Thyroid gland (tissue), 4 donors: Measurements from ENCODE around the gene ZSCAN23. TPM values are rescaled to one million over a fixed set of nuclear protein-coding genes. Genes with fewer than 3 reads are reported as not detected.

Experiments
- DNase-seq, 2 donors: peaks; one replicate each; pipeline ENCODE4 v3.0.0-alpha.2; 2019
- H3K27ac ChIP-seq, 3 donors: fragments of 200-600 bp; sonication (generic); 1 replicate in 2 of 3; 2 replicates in 1 of 3; pipeline ENCODE4 v1.5.1; 2016 to 2019; ENCODE audit warnings: mild to moderate bottlenecking in 1 of 3, moderate library complexity in 1 of 3
- H3K27me3 ChIP-seq: fragments of 200-600 bp; sonication (generic); one replicate; pipeline ENCODE4 v1.5.1; 2019
- H3K36me3 ChIP-seq, 2 donors: fragments of 200-600 bp; sonication (generic); one replicate each; pipeline ENCODE4 v1.5.1; 2016 to 2019
- H3K4me1 ChIP-seq, 2 donors: fragments of 200-600 bp; sonication (generic); one replicate each; pipeline ENCODE4 v1.5.1; 2017 to 2019
- H3K4me3 ChIP-seq, 3 donors: fragments of 200-600 bp; sonication (generic); replicated peaks in 1 of 3; 1 replicate in 2 of 3; 2 replicates in 1 of 3; pipeline ENCODE4 v1.5.1; 2016; ENCODE audit warnings: mild to moderate bottlenecking in 1 of 3
- H3K9me3 ChIP-seq: fragments of 200-600 bp; sonication (generic); one replicate; pipeline ENCODE4 v1.5.1; 2017
- CTCF ChIP-seq, 6 experiments: fragments of 200-600 bp in 3 of 6; fragments of 450-650 bp in 3 of 6; sonication (generic) in 3 of 6; IDR thresholded peaks; one replicate each; pipeline ENCODE4 v1.5.1; 2016 to 2019; ENCODE audit warnings: antibody characterized with exemption in 6 of 6, mild to moderate bottlenecking in 2 of 6, inconsistent platforms in 1 of 6, moderate library complexity in 1 of 6
- POLR2A ChIP-seq, 2 donors: fragments of 450-650 bp; IDR thresholded peaks; one replicate each; pipeline ENCODE4 v1.6.1; 2017; ENCODE audit warnings: antibody characterized with exemption in 2 of 2, mild to moderate bottlenecking in 2 of 2, moderate library complexity in 1 of 2
- WGBS, 2 donors: methylation state at CpG; one replicate each; pipeline ENCODE4 v1.1.5; 2017; 5-methylcytosine and 5-hydroxymethylcytosine counted together
- intact Hi-C: fragments of 100-400 bp; cut with DNase I; formaldehyde crosslinking; loops from one replicate; pipeline ENCODE4 v1.15.1; 2023
- total RNA-seq, 4 donors: library from RNA; depleted of rRNA; stranded (reverse); fragments of >200 nt; gene quantifications; one replicate each; pipeline ENCODE4 v1.2.3, GENCODE V29; 2016

Gene ZSCAN23
- total RNA-seq, 4 donors from 2014 or later, result 4.1 to 8.2 (median 6.6) TPM

- intact Hi-C loops, result no loop called here
- no peaks in the 10 kb centered on the region for H3K27me3 ChIP-seq
- no peak overlapping the region for H3K4me3 ChIP-seq
- DNase-seq, result no peak
- H3K36me3 ChIP-seq, result no peaks in the 10 kb centered on the region
- TF ChIP-seq POLR2A (IDR thresholded peaks at IDR 0.05), result no peak
- TF ChIP-seq CTCF (IDR thresholded peaks at IDR 0.05), result no peak
- H3K4me1 ChIP-seq, result no peaks in the 10 kb centered on the region
- H3K27ac ChIP-seq, result no peak overlapping the region
- H3K9me3 ChIP-seq, result no peaks in the 10 kb centered on the region
- WGBS, 2 donors, result 45 to 53% methylated on average over 14 of the region's 14 CpGs
Measured at GRCh38 chr6:28488916-28489365, 45.6 kb upstream of the ZSCAN23 start.

- H3K9me3 ChIP-seq, result no peaks in the 10 kb centered on the region
- no peak overlapping the region for H3K4me3 ChIP-seq
- 74% methylated on average over 3 of the region's 3 CpGs for WGBS, 2 donors
- H3K27ac ChIP-seq, result no peak overlapping the region
- intact Hi-C loops, result no loop called here
- H3K36me3 ChIP-seq, result no peaks in the 10 kb centered on the region
- H3K27me3 ChIP-seq, result no peaks in the 10 kb centered on the region
- no peak for DNase-seq
- no peak for TF ChIP-seq CTCF (IDR thresholded peaks at IDR 0.05)
- TF ChIP-seq POLR2A (IDR thresholded peaks at IDR 0.05), result no peak
- H3K4me1 ChIP-seq, result no peaks in the 10 kb centered on the region
Measured at GRCh38 chr6:28486988-28487742, 43.9 kb upstream of the ZSCAN23 start.

- no peaks in the 10 kb centered on the region for H3K27me3 ChIP-seq
Measured at GRCh38 chr6:28486533-28486932, 43.2 kb upstream of the ZSCAN23 start.

GRCh38 chr6:28485482-28485881 is 42.2 kb upstream of the ZSCAN23 start:
- TF ChIP-seq CTCF (IDR thresholded peaks at IDR 0.05) (no peak), POLR2A (IDR thresholded peaks at IDR 0.05) (no peak)
- H3K9me3 ChIP-seq, result no peaks in the 10 kb centered on the region
- H3K27me3 ChIP-seq, result no peaks in the 10 kb centered on the region
- H3K27ac ChIP-seq, result no peak overlapping the region
- H3K36me3 ChIP-seq, result no peaks in the 10 kb centered on the region
- H3K4me1 ChIP-seq, result no peaks in the 10 kb centered on the region
- no peak overlapping the region for H3K4me3 ChIP-seq
- intact Hi-C loops, result no loop called here
- DNase-seq, result no peak
- WGBS, 2 donors, result 88 to 96% methylated on average over 3 of the region's 3 CpGs

More at GRCh38 chr6:28486533-28486932, 43.2 kb upstream of the ZSCAN23 start:
- intact Hi-C loops, result no loop called here
- Histone ChIP-seq H3K36me3 (no peaks in the 10 kb centered on the region), H3K27ac (no peak overlapping the region), H3K9me3 (no peaks in the 10 kb centered on the region), H3K4me1 (no peaks in the 10 kb centered on the region), H3K4me3 (no peak overlapping the region)
- no peak for TF ChIP-seq POLR2A (IDR thresholded peaks at IDR 0.05)
- TF ChIP-seq CTCF (IDR thresholded peaks at IDR 0.05), result no peak
- DNase-seq, result no peak
- 100% methylated on average over 1 of the region's 1 CpG for WGBS, 2 donors

GRCh38 chr6:28480253-28480932 is 37.1 kb upstream of the ZSCAN23 start:
- Histone ChIP-seq H3K27me3 (no peaks in the 10 kb centered on the region), H3K9me3 (no peaks in the 10 kb centered on the region), H3K27ac (no peak overlapping the region), H3K36me3 (no peaks in the 10 kb centered on the region), H3K4me1 (no peaks in the 10 kb centered on the region), H3K4me3 (no peak overlapping the region)
- no peak for TF ChIP-seq POLR2A (IDR thresholded peaks at IDR 0.05)
- TF ChIP-seq CTCF (IDR thresholded peaks at IDR 0.05), result no peak
- intact Hi-C loops, result no loop called here
- DNase-seq, result no peak
- 80 to 81% methylated on average over 9 of the region's 9 CpGs for WGBS, 2 donors
